Keratinocyte (primary cell): ENCODE results near the gene GLP2R.
"Not testable (repeated sequence)": the region's sequence is repeated elsewhere in the genome, so short reads cannot be mapped to it uniquely, and the experiment has no call there.

ENCODE experiments used
- CTCF ChIP-seq, 3 experiments: IDR thresholded peaks in 1 of 3; conservative IDR thresholded peaks in 1 of 3; optimal IDR thresholded peaks in 1 of 3; 2 replicates in 2 of 3; 3 replicates in 1 of 3; pipeline versions ENCODE3 to v1.5.1; 2011; ENCODE audit warnings: low read length in 3 of 3, mild to moderate bottlenecking in 3 of 3, moderate library complexity in 2 of 3, control low read depth in 1 of 3, inconsistent platforms in 1 of 3; ENCODE audit not compliant: insufficient read depth in 2 of 3; ENCODE audit errors: extremely low read depth in 1 of 3
- EZH2 ChIP-seq: IDR thresholded peaks from one replicate; pipeline ENCODE4 v1.6.1; 2012; ENCODE audit warnings: inconsistent platforms, mild to moderate bottlenecking, low read length, moderate library complexity

GRCh38 chr17:9921216-9921615 is 95.5 kb downstream of the GLP2R start:
- TF ChIP-seq EZH2; CTCF (optimal IDR thresholded peaks at IDR 0.05 in 1 of 3, IDR thresholded peaks at IDR 0.05 in 1 of 3, conservative IDR thresholded peaks at IDR 0.05 in 1 of 3; ENCODE audit: extremely low read depth in 1 of 3, insufficient read depth in 2 of 3, low read length in 3 of 3): not testable (repeated sequence)
